ENCODE data around the gene BCL2. TPM values are rescaled to one million over a fixed set of nuclear protein-coding genes. Genes with fewer than 3 reads are reported as not detected.
"Not testable (repeated sequence)": the region's sequence is repeated elsewhere in the genome, so short reads cannot be mapped to it uniquely, and the experiment has no call there.

Gene BCL2
- total RNA-seq, 1 donor from 2014 or later: 145 TPM

DNA sequence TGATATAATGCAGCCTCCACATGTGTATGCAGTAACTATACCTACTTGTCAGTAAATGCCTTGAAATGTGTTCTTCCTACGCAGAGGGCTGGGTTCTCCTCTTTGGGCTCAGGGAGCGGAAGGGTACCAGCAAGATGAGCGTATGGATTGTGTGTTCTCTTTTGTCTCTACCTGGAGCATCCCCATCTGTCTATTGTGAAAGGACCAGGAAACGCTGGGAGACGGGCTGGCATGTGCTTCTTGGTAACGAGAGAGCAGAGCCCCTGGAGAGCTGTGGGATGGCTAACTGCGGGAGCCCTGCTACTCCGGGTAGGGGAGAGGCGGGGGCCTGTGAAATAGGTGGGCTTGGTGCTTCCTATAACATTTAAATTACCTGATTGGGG is 80.9 kb downstream of the BCL2 start:
- CTCF ChIA-PET: no interaction called here
- no peak for DNase-seq
- H3K27me3 Mint-ChIP-seq: no peaks in the 10 kb centered on the region
- H3K27ac Mint-ChIP-seq: no peak overlapping the region
- TF ChIP-seq CTCF (IDR thresholded peaks at IDR 0.05): no peak
- H3K4me3 Mint-ChIP-seq: no peak overlapping the region
- no peak for ATAC-seq (ENCODE audit: low read depth)
- H3K36me3 Mint-ChIP-seq (ENCODE audit: low read depth): peaks cover 80% of the 10 kb centered on the region
- peaks cover 36% of the 10 kb centered on the region for H3K4me1 Mint-ChIP-seq
- POLR2A ChIA-PET: no interaction called here
- intact Hi-C loops (cut with micrococcal nuclease): no loop called here
- peaks cover 4% of the 10 kb centered on the region for H3K9me3 Mint-ChIP-seq

DNA sequence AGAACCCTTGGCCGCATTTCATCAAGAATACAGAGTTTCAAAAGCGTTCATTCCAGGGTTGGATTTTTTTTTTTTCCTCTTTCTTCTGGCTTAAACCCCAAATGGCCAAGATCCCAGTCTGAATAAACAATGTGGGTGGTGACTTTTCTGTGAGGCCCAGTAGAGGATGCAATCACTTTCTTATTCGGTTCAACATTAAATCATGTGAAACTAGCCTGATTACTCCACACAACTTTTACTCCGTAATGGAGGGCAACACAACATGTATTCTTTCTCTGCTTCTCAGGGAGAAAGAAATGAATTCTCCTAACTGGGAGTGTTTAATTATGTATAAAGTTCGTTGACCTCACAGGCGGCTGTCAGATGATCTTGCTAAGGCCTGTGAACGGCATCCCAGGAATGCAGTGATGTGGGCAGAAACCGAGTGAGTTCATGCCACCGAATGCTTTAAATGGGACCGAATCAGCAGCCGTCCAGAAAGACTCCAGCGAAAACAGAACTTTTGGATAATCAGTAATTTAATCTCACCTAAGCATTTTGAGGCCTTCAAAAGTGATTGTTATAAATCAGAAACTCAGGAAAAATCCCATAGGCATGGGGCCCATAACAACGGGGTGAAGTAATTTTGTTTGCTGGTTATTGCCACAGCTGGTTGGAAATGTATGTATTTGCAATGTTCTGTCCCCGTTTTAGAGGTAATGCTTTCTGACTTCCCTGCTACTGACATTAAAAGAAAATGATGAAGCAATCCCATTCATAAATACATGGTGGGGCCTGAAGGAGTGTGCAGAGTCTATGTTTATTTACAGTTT is 81.5 kb downstream of the BCL2 start:
- CTCF ChIA-PET: interaction anchor here (2.1 kb wide), 1 partner anchor 80 kb away, joined by 5 read pairs; no protein-coding TSS in a partner anchor
- ATAC-seq (ENCODE audit: low read depth) (no peak), DNase-seq (no peak)
- no peak for TF ChIP-seq CTCF (IDR thresholded peaks at IDR 0.05)
- POLR2A ChIA-PET: interaction anchor here (0.7 kb wide), 1 partner anchor 44 kb away, joined by 3 read pairs; no protein-coding TSS in a partner anchor
- peaks cover 79% of the 10 kb centered on the region for H3K36me3 Mint-ChIP-seq (ENCODE audit: low read depth)
- no peaks in the 10 kb centered on the region for H3K27me3 Mint-ChIP-seq
- no peak overlapping the region for H3K4me3 Mint-ChIP-seq
- intact Hi-C loops (cut with micrococcal nuclease): no loop called here
- H3K27ac Mint-ChIP-seq: no peak overlapping the region
- peaks cover 4% of the 10 kb centered on the region for H3K9me3 Mint-ChIP-seq
- H3K4me1 Mint-ChIP-seq: peaks cover 41% of the 10 kb centered on the region

- ATAC-seq (ENCODE audit: low read depth): no peak
Observed at GRCh38 chr18:63236921-63237846, 82.4 kb downstream of the BCL2 start.

DNA sequence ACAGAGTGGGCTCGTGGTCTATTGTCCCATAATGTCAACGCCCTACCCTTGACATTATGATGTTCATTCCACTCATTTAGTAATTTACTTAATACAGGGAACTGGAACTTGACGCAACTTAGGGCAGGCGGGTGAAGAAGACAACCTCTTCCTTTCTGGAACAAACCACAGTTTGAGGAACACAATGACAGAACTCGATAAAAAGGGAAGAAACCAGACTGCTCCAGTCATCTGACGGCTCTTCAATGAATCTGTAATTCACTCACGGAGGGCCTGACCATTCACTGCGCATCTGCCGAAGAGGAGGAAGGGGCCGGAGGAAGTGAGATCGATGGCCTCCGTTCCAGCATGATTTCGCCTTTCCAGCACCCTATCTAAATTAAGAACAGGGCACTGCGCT is 83.2 kb downstream of the BCL2 start:
- peaks cover 4% of the 10 kb centered on the region for H3K9me3 Mint-ChIP-seq
- peaks cover 46% of the 10 kb centered on the region for H3K4me1 Mint-ChIP-seq
- TF ChIP-seq CTCF (IDR thresholded peaks at IDR 0.05): no peak
- ATAC-seq (ENCODE audit: low read depth): no peak
- POLR2A ChIA-PET: no interaction called here
- CTCF ChIA-PET: interaction anchor here (2.1 kb wide), 1 partner anchor 82 kb away, joined by 5 read pairs; no protein-coding TSS in a partner anchor
- H3K27me3 Mint-ChIP-seq: no peaks in the 10 kb centered on the region
- intact Hi-C loops (cut with micrococcal nuclease): no loop called here
- DNase-seq: no peak
- no peak overlapping the region for H3K27ac Mint-ChIP-seq
- H3K36me3 Mint-ChIP-seq (ENCODE audit: low read depth): peaks cover 65% of the 10 kb centered on the region
- no peak overlapping the region for H3K4me3 Mint-ChIP-seq

More at GRCh38 chr18:63236921-63237846, 82.4 kb downstream of the BCL2 start:
- peaks cover 72% of the 10 kb centered on the region for H3K36me3 Mint-ChIP-seq (ENCODE audit: low read depth)
- POLR2A ChIA-PET: interaction anchor here (0.7 kb wide), 1 partner anchor 45 kb away, joined by 3 read pairs; no protein-coding TSS in a partner anchor
- DNase-seq: no peak
- no peaks in the 10 kb centered on the region for H3K27me3 Mint-ChIP-seq
- CTCF ChIA-PET: interaction anchor here (2.1 kb wide), 1 partner anchor 81 kb away, joined by 5 read pairs; no protein-coding TSS in a partner anchor
- TF ChIP-seq CTCF (IDR thresholded peaks at IDR 0.05): no peak
- no peak overlapping the region for H3K27ac Mint-ChIP-seq
- intact Hi-C loops (cut with micrococcal nuclease): no loop called here
- peaks cover 4% of the 10 kb centered on the region for H3K9me3 Mint-ChIP-seq
- no peak overlapping the region for H3K4me3 Mint-ChIP-seq
- peaks cover 42% of the 10 kb centered on the region for H3K4me1 Mint-ChIP-seq

DNA sequence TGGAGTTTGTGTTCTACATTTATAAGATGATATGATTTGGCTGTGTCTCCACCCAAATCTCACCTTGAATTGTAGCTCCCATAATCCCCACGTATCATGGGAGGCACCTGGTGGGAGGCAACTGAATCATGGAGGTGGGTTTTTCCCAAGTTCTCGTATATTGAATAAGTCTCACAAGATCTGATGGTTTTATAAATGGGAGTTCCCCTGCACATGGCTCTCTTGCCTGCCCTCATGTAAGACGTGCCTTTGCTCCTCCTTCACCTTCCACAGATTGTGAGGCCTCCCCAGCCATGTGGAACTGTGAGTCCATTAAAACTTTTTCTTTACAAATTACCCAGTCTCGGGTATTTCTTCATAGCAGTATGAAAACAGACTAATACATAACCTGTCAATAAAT is 83.6 kb downstream of the BCL2 start:
- DNase-seq; POLR2A ChIA-PET; H3K9me3 Mint-ChIP-seq; H3K4me3 Mint-ChIP-seq; CTCF ChIA-PET; ATAC-seq (ENCODE audit: low read depth); H3K27ac Mint-ChIP-seq; H3K27me3 Mint-ChIP-seq: not testable (repeated sequence)
- peaks cover 51% of the 10 kb centered on the region for H3K4me1 Mint-ChIP-seq
- H3K36me3 Mint-ChIP-seq (ENCODE audit: low read depth): peaks cover 61% of the 10 kb centered on the region
- intact Hi-C loops (cut with micrococcal nuclease): loop anchor here (2.0 kb wide), 2 partner anchors 19 kb away; no protein-coding TSS in a partner anchor
